ENCODE data around the gene GREM2.

DNA sequence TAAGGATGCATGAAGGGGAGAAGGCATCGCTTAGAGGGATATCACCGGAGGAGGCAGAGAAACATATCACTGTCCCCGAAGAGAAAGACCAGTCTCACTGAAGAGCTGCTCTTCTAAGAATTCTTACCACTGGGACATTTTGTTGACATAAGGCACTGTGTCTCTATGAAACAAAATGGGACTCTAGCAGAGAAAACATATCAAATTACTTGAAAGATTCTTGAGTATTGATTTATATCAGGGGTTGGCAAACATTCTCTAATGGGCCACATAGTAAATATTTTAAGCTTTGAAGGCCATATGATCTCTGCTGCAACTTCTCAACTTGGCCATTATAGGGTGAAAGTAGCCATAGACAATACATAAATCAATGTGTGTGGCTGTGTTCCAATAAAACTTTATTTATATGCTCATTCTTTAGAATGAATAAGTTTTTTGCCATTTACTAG, 41.0 kb upstream of the GREM2 start:
- TF ChIP-seq CTCF (IDR thresholded peaks at IDR 0.05) (no peak), POLR2A (IDR thresholded peaks at IDR 0.05) (no peak)

Measured in upper lobe of left lung (tissue), 4 donors.